ENCODE data around the gene VMP1.
A peak's percentile ranks its signal among the peaks of the same experiment; 100 is the strongest.

VMP1 gene

DNA sequence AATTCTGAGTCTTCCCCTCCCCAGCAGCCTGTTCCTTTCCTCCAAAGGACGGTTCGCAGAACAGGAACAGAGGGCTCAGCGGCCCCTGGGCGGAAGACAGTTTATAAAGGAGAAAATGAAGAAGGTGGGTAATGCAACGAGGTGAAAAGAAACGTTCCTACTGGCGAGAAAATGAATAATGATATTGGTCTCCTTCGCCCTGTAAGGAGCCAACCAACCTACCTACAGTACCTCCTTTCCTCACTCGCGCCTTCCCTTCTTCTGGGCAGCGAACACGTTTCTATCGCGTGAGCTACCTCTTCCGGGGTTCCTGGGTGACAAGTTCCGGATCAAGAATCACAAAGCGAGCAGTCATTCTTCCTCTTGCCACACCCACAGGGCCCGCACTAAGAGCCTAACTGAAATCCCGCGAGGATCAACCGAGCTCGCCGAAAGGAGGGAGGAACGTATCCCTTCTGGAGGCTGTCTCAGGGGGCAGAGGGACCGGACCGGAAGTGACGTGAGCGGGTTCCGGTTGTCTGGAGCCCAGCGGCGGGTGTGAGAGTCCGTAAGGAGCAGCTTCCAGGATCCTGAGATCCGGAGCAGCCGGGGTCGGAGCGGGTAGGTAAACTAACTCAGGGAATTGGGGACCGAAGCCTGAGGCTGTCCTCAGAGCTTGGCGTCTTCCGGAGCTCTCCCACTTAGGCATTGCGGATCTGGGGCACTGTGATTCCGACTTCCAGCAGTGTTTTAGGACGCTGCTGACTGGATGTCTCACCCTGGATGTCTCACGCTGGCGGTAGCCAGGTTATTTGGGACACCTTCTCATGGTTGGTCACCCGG is at the start of gene VMP1, which contains the start of gene PTRH2:
TSS of gene VMP1 (plus strand) at position 506 of the 822 bp plus-strand sequence. CDS start 23,793 bp downstream, outside the sequence.
TSS of gene PTRH2 (minus strand) at position 282 of the 822 bp plus-strand sequence. CDS start 9,452 bp downstream, outside the sequence.
- peak; percentile 98 for TF ChIP-seq POLR2A (IDR thresholded peaks at IDR 0.05; ENCODE audit: low read length)
- TF ChIP-seq GATA1 (IDR thresholded peaks at IDR 0.05; ENCODE audit: low read depth, low read length), result no peak
- DNase-seq, result peak; percentile 99

DNA sequence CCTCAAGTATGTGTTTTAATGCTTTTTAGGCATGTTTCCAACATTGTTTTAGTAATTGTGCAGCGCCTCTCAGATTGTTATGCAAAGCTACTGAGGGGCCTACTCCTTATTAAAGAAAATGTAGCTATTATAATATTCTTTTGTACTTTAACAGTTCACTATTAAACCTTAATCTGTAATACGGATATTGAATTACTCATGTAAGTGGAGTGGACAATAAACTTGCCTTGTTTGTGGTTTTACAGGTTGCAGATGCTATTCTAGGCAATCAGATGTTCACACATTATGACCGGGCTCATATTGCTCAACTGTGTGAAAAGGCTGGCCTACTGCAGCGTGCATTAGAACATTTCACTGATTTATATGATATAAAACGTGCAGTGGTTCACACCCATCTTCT is 41.2 kb upstream of the VMP1 start:
- TF ChIP-seq GATA1 (IDR thresholded peaks at IDR 0.05; ENCODE audit: low read depth, low read length) (no peak), POLR2A (IDR thresholded peaks at IDR 0.05; ENCODE audit: low read length) (no peak)
- no peak for DNase-seq

DNA sequence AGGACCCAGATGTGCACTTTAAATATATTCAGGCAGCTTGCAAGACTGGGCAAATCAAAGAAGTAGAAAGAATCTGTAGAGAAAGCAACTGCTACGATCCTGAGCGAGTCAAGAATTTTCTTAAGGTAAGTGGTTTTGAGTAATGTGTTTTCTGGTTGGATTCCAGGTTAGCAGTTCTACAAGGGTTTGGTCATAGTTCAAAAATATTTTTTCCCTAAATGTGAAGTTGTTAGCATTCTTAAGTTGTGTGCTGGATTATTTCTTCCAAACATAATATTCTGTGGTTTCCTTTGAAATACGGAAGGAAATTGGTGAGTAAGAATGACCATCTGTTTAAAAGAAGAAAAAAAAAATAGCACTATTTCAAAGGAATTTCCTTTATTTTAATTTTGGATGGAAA is 38.6 kb upstream of the VMP1 start:
- DNase-seq, result no peak
- TF ChIP-seq GATA1 (IDR thresholded peaks at IDR 0.05; ENCODE audit: low read depth, low read length) (no peak), POLR2A (IDR thresholded peaks at IDR 0.05; ENCODE audit: low read length) (no peak)

DNA sequence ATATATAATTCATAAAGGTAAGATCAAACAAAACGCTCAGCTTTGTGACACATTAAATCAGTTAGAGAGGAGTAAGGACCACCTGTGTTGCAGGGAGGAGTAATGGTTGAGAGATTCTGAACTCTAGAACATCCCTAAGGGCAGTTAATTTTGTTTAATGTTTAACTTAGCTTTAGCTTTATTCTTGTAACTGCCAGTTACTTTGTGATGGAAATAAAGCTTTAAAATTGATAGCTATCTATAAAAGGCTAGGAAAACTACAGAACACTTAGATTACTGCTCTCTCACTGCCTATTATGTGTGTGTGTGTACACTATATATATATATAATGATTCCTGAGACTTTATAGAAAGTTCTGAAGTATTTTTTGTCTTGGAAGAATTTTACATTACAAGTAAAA is 38.0 kb upstream of the VMP1 start:
- no peak for DNase-seq
- TF ChIP-seq POLR2A (IDR thresholded peaks at IDR 0.05; ENCODE audit: low read length) (no peak), GATA1 (IDR thresholded peaks at IDR 0.05; ENCODE audit: low read depth, low read length) (no peak)

DNA sequence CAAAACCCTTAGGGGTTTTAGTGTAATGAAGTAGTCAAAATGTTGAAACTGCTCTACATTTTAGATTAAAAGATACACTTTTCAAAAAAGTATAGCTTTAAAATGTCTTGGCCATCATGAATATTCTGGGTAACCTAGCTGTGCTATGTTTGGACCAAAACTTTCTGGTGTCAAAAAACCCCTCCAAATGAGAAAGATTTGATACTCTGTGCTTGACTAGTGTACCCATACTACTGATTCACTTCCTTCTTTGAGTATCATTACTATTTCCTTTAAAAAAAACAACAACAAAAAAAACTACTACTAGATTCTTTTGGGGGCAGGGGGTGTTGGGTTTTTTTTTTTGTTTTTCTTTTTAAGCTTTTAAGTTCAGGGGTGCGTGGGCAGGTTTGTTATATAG is 37.5 kb upstream of the VMP1 start:
- DNase-seq, result no peak
- TF ChIP-seq GATA1 (IDR thresholded peaks at IDR 0.05; ENCODE audit: low read depth, low read length) (no peak), POLR2A (IDR thresholded peaks at IDR 0.05; ENCODE audit: low read length) (no peak)

DNA sequence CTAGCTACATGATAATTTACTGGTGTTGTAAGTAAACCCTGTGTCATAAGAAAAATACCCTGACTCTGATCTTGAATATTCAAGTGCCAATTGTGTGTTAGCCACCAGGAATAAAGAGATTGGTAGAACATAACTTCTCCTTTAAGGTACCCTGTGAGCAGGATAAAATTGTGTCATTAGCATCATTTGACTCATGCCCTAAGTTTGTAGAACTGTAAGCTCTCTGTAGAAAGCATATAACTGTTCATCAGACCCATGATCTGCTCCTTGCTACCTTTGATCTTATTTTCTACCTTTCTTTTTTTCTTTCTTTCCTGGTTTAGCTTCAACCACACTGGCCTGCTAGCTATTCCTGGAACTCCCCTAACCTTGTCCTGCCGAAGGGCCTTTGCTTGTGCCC is 36.1 kb upstream of the VMP1 start:
- no peak for DNase-seq
- TF ChIP-seq POLR2A (IDR thresholded peaks at IDR 0.05; ENCODE audit: low read length), result no peak
- no peak for TF ChIP-seq GATA1 (IDR thresholded peaks at IDR 0.05; ENCODE audit: low read depth, low read length)

DNA sequence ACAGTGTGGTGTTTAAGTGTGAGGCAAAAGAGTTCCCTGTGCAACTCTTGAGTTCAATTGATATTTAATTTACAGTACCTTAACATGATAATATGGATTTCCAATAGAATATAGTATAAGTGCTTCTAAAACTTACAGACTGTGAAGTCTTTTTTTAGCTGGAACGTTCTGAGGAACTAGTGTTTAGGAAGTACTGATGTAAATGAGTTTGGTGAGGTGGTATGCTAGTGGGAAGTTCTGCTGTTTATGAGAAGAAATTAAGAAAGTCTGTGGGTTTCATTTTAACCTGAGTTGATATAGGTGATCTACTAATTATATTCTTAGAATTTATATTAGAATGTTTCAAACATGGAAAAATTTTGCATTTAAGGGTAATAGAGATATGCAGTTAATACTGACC is 32.2 kb upstream of the VMP1 start:
- no peak for TF ChIP-seq POLR2A (IDR thresholded peaks at IDR 0.05; ENCODE audit: low read length)
- TF ChIP-seq GATA1 (IDR thresholded peaks at IDR 0.05; ENCODE audit: low read depth, low read length), result no peak
- no peak for DNase-seq

DNA sequence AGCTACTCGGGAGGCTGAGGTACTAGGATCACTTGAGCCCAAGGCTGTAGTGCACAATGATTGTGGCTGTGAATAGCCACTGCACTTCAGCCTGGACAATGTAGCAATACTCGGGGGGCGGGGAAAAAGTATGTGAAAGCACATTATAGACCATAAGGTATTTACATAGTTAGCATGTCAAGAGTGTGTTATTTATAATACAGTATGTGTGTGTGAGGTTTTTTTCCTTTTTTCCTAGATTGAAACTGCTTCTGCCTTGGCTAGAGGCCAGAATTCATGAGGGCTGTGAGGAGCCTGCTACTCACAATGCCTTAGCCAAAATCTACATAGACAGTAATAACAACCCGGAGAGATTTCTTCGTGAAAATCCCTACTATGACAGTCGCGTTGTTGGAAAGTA is 30.7 kb upstream of the VMP1 start:
- DNase-seq, result no peak
- no peak for TF ChIP-seq POLR2A (IDR thresholded peaks at IDR 0.05; ENCODE audit: low read length)
- no peak for TF ChIP-seq GATA1 (IDR thresholded peaks at IDR 0.05; ENCODE audit: low read depth, low read length)

DNA sequence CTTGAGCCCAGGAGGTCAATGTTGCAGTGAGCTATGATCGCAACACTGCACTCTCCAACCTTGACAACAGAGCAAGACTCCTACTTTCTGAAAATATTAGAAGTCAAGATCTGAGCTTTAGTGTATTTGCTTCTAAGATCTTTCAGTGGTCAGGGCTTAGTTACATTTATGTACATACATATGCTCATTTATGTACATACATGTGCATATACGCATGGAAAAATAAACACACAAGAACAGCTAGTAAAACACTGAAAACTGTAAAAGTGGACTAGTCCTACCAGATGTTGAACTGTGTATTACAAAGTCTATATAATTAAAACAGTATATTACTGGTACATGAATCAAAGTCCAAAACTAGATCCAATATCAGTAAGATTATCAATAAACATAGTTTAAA is 28.5 kb upstream of the VMP1 start:
- no peak for TF ChIP-seq GATA1 (IDR thresholded peaks at IDR 0.05; ENCODE audit: low read depth, low read length)
- TF ChIP-seq POLR2A (IDR thresholded peaks at IDR 0.05; ENCODE audit: low read length), result no peak
- DNase-seq, result no peak

DNA sequence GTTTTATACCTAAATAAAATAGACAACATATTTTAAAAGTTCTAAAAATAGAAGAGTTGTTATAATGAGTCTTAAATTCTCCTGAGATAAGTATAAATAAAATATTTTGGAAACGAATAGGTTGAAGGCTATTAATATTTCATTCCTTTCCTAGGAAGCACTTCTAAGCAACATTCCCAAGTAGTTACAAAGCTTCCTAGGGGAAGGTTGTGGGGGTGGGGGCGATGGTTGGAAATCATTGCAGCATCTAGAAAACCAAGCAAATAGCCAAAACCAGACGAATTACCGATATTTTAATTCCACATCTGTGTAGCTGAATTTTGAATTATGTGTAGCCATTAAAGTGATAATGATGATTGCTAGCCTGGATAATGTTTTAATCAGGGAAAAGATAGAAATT is 27.1 kb upstream of the VMP1 start:
- TF ChIP-seq POLR2A (IDR thresholded peaks at IDR 0.05; ENCODE audit: low read length) (no peak), GATA1 (IDR thresholded peaks at IDR 0.05; ENCODE audit: low read depth, low read length) (no peak)
- DNase-seq, result no peak

DNA sequence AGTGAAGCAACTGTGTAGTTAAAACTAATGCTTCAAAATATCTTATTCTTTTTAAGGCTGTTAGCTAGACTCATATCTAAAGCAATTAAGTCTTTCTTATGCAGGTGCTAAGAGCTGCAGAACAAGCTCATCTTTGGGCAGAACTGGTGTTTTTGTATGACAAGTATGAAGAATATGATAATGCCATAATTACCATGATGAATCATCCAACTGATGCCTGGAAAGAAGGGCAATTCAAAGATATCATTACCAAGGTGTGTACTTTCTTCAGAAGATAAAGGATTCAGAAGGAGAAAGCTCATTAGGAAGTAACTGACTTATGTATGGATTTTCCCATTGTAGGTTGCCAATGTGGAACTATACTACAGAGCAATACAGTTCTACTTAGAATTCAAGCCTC is 24.2 kb upstream of the VMP1 start:
- DNase-seq, result no peak
- TF ChIP-seq POLR2A (IDR thresholded peaks at IDR 0.05; ENCODE audit: low read length) (no peak), GATA1 (IDR thresholded peaks at IDR 0.05; ENCODE audit: low read depth, low read length) (no peak)

DNA sequence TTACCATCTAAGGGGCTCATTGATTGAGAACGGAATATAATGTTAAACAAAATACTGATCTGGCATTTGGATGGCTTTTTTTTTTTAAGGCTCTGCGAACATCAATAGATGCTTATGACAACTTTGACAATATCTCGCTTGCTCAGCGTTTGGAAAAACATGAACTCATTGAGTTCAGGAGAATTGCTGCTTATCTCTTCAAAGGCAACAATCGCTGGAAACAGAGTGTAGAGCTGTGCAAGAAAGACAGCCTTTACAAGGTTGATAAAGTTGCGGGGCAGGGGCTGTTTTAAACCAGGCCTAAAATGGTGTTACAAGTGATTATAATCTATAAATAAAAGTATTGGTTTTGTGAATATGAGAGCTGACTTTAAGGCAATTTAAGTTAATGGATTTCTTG is 22.5 kb upstream of the VMP1 start:
- peak; percentile 92 to 98 for DNase-seq
- TF ChIP-seq POLR2A (IDR thresholded peaks at IDR 0.05; ENCODE audit: low read length) (no peak), GATA1 (IDR thresholded peaks at IDR 0.05; ENCODE audit: low read depth, low read length) (peak; percentile 24)

DNA sequence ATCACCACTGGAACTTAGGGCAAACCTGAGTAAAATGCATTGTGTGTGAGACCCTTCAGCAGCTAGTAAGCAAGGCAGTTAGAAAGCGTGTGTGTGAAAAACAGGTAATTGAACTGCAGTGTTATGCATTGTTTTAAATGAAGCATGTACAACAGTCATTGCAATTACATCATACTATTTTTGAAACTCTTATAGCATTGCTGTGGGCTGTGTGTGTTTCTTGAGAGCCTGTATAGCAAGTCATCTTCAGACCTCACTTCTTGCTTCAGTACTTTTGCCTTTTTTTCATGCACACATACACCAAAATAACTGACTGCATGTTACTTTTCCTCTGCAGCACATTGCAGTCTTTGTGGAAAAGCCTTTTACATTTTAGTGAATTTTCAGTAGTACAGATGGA is 19.4 kb upstream of the VMP1 start:
- DNase-seq, result peak in 1 of 2 experiments; percentile 51
- TF ChIP-seq GATA1 (IDR thresholded peaks at IDR 0.05; ENCODE audit: low read depth, low read length) (no peak), POLR2A (IDR thresholded peaks at IDR 0.05; ENCODE audit: low read length) (no peak)

DNA sequence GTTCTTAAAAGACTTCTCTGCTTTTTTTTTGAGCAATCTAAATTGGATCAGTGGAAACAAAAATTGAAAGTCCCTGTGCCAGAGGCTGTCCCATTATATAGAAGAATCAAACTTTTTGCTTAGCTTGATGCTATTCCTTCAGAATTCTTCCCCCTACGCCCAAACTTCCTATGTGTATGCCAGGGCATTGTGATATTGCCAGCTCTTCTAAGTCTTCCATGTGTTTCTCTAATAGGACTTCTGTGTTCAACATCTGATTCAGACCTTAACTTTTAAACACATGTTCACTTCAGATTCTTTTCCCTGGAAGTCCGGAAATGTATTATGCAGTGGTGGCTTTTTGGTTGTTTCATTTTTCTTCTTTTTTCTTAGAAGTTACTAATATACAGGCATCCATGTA is 19.0 kb upstream of the VMP1 start:
- no peak for DNase-seq
- TF ChIP-seq GATA1 (IDR thresholded peaks at IDR 0.05; ENCODE audit: low read depth, low read length) (no peak), POLR2A (IDR thresholded peaks at IDR 0.05; ENCODE audit: low read length) (no peak)

DNA sequence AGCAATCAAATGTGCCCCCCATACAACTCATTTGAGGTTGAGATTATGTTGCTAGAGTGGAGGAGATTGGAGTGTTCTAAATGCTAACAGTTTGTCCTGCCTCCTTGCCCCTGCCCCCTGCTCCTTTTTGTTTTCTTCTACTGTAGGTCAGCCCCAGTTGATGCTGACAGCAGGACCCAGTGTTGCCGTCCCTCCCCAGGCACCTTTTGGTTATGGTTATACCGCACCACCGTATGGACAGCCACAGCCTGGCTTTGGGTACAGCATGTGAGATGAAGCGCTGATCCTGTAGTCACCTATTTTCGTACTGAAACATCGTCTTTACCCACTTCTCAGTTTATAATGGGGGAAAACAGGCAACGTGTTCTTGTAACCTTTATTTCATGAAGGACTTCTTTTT is 13.9 kb upstream of the VMP1 start:
- no peak for DNase-seq
- TF ChIP-seq GATA1 (IDR thresholded peaks at IDR 0.05; ENCODE audit: low read depth, low read length), result no peak
- no peak for TF ChIP-seq POLR2A (IDR thresholded peaks at IDR 0.05; ENCODE audit: low read length)

Measured in erythroblast (primary cell).